Activated naive CD4-positive, alpha-beta T cell (primary cell): ENCODE data around the gene CTNNB1.

Source experiments
- DNase-seq, 4 experiments: peaks; one replicate each; lab custom pipeline; 2025; lab: John Stamatoyannopoulos, UW

The CTNNB1 gene

DNA sequence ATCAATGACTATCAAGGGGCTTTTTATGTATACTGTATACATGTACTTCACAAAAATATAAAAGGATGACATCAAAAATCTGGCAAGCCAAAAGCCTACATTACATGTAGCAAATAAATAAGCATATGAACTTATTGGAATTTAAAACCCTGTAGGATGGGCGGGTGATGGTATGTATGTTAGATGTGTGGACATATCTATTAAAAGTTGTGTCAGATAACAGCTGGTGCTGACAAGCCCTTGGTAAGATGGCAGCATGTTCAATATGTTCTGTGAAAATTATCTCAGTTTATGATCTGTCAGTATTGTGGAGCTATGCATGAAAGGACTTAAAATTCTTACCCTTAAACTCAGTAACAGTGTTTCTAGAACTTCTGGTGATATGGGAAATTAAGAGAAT is 20.1 kb downstream of the CTNNB1 start:
- no peak for DNase-seq

GRCh38 chr3:41220906-41221677 is 21.8 kb downstream of the CTNNB1 start:
- no peak for DNase-seq

- no peak for DNase-seq
These were observed 22.7 kb downstream of the CTNNB1 start for GRCh38 chr3:41222012-41222411.

GRCh38 chr3:41222501-41222900 is 23.2 kb downstream of the CTNNB1 start:
- no peak for DNase-seq

DNA sequence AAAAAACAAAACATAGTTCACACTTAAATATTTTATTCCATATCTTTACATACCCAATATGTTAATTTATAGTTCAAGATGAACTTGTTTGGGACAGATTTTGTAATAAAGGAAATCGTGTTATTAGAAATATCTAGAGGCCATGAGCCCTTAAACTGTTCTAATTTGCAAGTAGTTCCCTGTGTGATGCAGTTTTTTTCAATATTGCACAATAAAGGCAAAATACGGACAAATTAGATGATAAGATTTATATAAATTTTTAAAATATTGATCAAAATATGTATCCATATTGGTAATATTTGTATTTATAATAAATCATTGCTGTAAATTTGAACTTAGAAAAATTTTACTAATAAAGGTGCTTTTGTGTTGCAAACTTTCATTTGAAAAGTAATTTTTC is 23.8 kb downstream of the CTNNB1 start:
- no peak for DNase-seq

GRCh38 chr3:41223691-41224090 is 24.4 kb downstream of the CTNNB1 start:
- no peak for DNase-seq

DNA sequence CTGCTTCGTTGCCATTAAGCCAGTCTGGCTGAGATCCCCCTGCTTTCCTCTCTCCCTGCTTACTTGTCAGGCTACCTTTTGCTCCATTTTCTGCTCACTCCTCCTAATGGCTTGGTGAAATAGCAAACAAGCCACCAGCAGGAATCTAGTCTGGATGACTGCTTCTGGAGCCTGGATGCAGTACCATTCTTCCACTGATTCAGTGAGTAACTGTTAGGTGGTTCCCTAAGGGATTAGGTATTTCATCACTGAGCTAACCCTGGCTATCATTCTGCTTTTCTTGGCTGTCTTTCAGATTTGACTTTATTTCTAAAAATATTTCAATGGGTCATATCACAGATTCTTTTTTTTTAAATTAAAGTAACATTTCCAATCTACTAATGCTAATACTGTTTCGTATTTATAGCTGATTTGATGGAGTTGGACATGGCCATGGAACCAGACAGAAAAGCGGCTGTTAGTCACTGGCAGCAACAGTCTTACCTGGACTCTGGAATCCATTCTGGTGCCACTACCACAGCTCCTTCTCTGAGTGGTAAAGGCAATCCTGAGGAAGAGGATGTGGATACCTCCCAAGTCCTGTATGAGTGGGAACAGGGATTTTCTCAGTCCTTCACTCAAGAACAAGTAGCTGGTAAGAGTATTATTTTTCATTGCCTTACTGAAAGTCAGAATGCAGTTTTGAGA is 25.0 kb downstream of the CTNNB1 start:
- DNase-seq, result no peak

DNA sequence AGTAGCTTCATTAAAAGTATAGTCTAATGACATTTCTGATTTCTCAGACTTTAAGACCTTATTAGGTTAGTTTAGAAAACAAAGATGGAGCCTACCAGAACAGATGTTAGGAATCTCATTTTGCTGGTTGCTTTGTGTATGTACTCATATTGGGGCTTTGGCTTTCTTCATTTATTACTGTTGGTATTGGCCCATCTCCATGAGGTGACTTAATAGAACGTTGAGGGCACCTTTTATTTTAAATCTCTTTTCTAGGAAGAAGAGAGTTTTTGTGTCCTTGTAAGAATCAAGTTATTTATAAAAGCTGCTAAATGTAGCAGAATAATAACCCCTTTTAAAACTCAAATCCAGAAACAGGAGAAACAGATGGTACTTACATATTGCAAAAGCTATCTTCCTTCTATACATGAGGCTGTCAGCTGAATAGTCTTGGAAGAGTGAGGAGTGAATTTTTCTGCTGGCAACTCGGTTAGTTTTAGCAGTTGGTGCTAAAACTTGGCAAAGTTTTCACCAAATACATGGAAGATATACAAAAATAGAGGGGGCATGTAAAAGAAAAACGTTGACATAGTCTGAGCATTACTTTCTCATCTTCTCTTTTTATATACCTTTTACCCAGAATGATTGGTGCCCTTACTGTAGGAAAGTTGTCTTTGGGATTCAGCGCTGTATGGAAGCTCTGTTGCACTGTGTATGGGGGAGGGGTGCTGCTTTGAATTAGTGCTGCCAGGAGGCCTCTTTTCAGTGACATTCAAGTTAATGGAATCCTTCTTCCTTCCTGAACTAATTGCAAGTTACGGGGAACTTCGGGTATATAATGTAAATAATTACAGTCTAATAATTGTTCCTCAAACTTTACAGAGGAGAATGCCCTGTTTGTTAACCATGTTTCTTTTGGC is 35.8 kb downstream of the CTNNB1 start:
- DNase-seq, result no peak

DNA sequence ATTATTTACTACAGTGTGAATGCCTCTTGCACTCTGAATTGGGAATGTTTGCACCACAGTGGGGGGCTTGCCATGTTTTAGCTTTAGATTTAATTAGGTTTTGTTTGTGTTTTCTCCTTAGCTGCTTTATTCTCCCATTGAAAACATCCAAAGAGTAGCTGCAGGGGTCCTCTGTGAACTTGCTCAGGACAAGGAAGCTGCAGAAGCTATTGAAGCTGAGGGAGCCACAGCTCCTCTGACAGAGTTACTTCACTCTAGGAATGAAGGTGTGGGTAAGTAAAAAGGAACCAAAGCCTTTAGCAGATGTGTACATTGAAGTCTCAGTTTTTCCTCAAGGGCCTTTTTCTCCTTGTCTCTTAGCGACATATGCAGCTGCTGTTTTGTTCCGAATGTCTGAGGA is 36.9 kb downstream of the CTNNB1 start:
- no peak for DNase-seq

DNA sequence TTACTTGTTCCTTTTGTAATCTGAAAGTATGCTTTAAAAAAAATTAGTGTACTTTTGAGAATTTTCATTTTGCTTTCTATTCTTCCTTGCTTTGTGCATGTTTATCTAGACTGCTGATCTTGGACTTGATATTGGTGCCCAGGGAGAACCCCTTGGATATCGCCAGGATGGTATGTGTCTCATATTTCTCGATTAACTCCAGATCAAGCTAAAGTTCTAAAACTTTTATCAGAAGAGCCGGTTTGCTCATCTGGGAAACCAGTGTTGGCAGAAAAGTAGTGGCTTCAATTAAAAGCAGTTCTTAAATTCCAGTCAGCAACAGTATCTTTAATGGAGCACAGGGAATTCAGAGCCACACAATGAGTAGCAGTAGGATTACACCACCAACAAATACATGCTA is 38.6 kb downstream of the CTNNB1 start:
- DNase-seq, result no peak

DNA sequence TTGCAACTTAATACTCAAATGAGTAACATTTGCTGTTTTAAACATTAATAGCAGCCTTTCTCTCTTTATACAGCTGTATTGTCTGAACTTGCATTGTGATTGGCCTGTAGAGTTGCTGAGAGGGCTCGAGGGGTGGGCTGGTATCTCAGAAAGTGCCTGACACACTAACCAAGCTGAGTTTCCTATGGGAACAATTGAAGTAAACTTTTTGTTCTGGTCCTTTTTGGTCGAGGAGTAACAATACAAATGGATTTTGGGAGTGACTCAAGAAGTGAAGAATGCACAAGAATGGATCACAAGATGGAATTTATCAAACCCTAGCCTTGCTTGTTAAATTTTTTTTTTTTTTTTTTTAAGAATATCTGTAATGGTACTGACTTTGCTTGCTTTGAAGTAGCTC is 40.3 kb downstream of the CTNNB1 start:
- DNase-seq, result no peak

GRCh38 chr3:41241161-41241560 is 41.9 kb downstream of the CTNNB1 start:
- DNase-seq, result no peak

DNA sequence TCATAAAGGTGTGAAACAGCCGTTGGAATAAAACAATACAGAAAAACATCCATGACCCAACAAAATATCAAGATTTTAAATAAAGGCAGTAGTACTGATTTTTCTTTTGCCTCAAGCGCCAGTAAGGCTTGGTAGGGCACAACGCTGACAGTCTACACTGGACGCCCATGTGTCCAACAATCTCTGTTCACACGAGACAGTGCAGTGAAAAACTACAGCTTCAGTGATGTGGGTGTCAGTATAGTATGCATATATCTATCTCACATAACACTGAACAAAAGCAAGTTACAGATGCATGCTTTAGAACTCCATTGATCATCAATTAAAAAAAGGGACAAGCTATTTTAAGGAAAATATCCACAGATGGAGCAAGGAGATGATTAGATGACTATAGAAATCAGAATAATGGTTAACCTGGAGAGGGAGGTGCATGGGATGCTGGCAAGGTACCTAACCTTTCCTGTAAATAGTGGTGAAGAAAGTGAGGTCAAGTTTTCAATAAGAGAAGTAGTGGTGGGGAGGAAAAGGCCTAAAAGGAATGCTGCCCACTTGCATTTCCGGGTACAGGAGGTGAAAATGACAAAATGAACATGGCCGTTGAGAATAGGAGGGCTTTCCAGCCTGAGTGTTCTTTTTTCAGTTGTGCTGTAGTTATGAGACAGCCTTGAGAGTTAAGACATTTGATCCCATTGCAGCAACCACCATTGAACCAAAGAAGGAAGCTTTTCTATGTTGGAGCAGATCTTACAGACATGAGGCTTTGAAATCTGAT is 42.7 kb downstream of the CTNNB1 start:
- no peak for DNase-seq

DNA sequence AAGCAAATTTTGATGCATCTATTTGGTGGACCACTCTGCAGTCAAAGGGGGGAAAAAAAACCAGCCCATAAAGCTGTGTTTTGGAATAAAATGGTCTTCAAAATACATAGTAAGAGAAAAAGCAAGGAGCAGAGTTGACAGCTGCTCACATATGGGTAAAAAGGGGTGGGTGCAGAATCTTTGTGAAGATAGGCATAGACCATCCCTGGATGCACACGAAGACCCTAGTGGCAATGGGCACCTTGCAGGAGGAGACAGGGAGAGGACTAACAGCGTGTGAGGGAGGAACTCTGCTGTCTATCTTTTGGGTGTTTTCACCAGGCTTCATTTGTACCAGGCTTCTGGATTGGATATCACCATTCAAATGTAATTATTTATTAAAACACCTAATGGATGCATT is 43.9 kb downstream of the CTNNB1 start:
- no peak for DNase-seq

DNA sequence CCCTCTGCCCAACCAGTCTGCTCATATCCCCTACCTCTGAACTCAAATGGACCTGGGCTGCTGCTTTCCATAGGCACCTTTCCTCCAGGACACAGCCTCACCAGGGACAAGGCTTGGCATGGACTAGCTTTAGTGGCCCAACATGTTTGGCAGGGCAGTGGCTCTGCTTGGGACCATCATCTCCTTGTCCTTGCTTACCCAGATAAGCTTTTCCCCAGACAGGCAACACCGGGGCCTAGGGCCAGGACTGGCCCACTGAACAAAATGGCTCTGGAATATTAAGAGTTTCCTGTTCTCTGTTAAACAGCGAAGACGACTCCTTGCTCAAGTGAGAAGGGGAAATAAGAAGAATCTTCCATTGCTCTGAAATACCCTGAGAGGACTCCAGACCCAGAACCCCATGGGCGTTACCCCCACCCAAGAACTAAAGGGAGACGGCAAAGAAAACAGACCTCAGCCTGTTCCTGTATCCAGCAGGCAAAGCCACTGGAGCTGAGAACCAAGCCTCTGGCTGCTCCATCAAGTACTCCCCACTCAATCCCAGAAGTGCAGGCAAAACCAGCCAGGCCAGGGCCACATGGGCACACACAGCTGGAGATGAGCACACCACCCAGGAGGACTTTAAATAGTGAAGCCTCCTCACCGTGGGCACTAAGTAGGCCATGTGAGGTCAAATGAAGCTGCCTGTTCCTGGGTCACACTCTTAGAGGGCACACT is 45.5 kb downstream of the CTNNB1 start:
- DNase-seq, result no peak

GRCh38 chr3:41247055-41248004 is 48.0 kb downstream of the CTNNB1 start:
- no peak for DNase-seq

GRCh38 chr3:41248525-41248924 is 49.2 kb downstream of the CTNNB1 start:
- DNase-seq, result no peak

DNA sequence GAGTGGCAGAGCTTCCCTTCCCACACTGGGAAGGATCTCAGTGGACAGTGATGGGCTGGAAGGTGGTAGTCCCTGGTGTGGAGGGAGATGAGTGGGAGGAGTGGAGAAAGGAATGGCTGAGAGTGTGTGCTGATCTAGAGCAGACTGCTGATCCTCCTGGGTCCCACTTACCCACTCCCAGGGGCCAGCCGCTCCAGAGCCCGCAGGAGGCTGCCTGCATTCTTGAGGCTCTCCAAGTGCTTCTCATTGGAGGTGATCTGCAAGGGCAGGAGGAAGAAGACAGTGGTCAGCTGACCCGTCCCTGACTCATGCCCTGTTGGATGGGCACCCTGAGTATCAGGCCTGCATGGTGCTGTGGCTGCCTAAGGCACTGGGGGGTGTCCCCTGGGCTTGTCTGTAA is 50.0 kb downstream of the CTNNB1 start:
- no peak for DNase-seq

DNA sequence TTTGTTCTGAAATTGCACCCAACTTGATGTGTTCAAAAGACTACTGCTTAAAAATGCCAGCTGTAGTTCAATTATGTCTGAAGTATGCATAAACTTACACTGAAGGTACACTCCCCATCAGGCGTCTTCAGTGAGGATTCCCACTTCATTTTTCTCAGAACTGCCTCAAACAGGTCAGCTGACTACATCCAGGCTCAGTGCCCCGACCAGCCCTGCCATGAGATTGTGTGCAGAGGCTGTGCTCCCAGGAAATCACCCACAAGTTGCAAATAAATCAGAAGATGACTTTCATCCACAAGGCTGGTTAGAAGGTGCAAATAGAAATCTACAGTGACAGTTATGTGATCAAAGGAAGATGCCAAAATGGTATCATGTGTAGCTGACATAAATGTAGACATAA is 51.5 kb downstream of the CTNNB1 start:
- no peak for DNase-seq

DNA sequence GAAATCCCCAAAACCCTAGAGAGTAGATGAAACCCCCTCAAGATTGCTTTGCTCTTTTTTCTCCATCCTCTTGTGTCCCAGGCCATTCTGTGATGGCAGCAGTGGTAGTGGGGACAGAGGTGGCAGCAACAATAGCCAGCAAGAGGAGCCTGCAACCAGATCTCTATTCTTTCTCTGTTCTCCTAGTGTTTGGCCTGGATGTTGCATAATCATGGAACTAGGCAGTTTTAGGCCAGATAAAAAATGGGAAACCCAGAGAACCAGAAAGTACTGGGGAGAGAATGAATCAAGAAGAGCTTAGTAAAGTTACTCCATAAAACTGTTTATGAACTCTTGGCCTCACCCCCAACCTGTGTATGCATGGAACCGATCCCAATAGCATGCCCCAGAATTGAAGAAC is 52.3 kb downstream of the CTNNB1 start:
- no peak for DNase-seq
